Gastroesophageal sphincter (tissue), 3 donors: ENCODE measurements around the gene PHLPP1.

Experiments
- EP300 ChIP-seq: sonication (generic); formaldehyde crosslinking; IDR thresholded peaks from one replicate; pipeline ENCODE4 v1.6.1; 2017; ENCODE audit warnings: antibody characterized with exemption, mild to moderate bottlenecking
- POLR2A ChIP-seq, 2 donors: fragments of 450-650 bp; IDR thresholded peaks; one replicate each; pipeline ENCODE4 v1.6.1; 2017; ENCODE audit warnings: antibody characterized with exemption in 2 of 2, mild to moderate bottlenecking in 2 of 2, moderate library complexity in 1 of 2
- POLR2AphosphoS5 ChIP-seq: sonication (generic); formaldehyde crosslinking; IDR thresholded peaks from one replicate; pipeline ENCODE4 v1.6.1; 2017; ENCODE audit warnings: antibody characterized with exemption
- TF ChIP-seq, protein P1 (sequence below), 4 experiments: fragments of 200-600 bp in 2 of 4; fragments of 450-650 bp in 2 of 4; sonication (generic) in 1 of 4; IDR thresholded peaks; one replicate each; pipeline ENCODE4 v1.5.1; 2017 to 2019; ENCODE audit warnings: antibody characterized with exemption in 4 of 4, mild to moderate bottlenecking in 2 of 4, moderate library complexity in 2 of 4

DNA sequence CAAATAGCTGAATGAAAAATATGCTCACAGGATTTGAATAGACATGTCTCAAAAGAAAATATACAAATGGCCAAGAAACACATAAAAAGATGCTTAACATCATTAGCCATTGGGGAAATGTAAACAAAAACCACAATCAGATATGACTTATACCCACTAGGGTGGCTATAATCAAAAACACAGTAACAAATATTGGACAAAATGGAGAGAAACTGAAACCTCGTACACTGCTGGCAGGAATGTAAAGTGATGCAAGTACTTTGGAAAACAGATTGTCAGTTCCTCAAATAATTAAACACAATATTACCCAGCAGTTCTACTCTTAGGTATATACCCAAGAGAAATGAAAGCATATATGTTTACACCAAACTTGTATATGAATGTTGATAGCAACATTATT, 213.0 kb downstream of the PHLPP1 start:
- TF ChIP-seq, protein P1, sequence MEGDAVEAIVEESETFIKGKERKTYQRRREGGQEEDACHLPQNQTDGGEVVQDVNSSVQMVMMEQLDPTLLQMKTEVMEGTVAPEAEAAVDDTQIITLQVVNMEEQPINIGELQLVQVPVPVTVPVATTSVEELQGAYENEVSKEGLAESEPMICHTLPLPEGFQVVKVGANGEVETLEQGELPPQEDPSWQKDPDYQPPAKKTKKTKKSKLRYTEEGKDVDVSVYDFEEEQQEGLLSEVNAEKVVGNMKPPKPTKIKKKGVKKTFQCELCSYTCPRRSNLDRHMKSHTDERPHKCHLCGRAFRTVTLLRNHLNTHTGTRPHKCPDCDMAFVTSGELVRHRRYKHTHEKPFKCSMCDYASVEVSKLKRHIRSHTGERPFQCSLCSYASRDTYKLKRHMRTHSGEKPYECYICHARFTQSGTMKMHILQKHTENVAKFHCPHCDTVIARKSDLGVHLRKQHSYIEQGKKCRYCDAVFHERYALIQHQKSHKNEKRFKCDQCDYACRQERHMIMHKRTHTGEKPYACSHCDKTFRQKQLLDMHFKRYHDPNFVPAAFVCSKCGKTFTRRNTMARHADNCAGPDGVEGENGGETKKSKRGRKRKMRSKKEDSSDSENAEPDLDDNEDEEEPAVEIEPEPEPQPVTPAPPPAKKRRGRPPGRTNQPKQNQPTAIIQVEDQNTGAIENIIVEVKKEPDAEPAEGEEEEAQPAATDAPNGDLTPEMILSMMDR (IDR thresholded peaks at IDR 0.05), result no peak
- no peak for TF ChIP-seq POLR2AphosphoS5
- no peak for TF ChIP-seq POLR2A (IDR thresholded peaks at IDR 0.05)
- TF ChIP-seq EP300, result no peak
